T-helper 2 cell treated with Interferon-gamma antibody and Interleukin-4, amounts not matched to agents 5 μg/mL and 100 μg/mL, for 36 hours (primary cell): Measurements from ENCODE around the gene E4F1.

Experiments used
- DNase-seq: peaks from one replicate; pipeline ENCODE4 v3.0.0; 2021; ENCODE audit warnings: low spot score
- H3K27ac Mint-ChIP-seq: one replicate; pipeline ENCODE4 v1.8.0; 2021; ENCODE audit warnings: mild to moderate bottlenecking, mixed read lengths
- H3K27me3 Mint-ChIP-seq: one replicate; pipeline ENCODE4 v1.8.0; 2021; ENCODE audit warnings: low read depth, mixed read lengths
- H3K36me3 Mint-ChIP-seq: one replicate; pipeline ENCODE4 v1.8.0; 2021; ENCODE audit warnings: low read depth, mixed read lengths
- H3K4me1 Mint-ChIP-seq: one replicate; pipeline ENCODE4 v1.8.0; 2021; ENCODE audit warnings: low read depth, mixed read lengths
- H3K4me3 Mint-ChIP-seq: one replicate; pipeline ENCODE4 v1.8.0; 2022; ENCODE audit warnings: mild to moderate bottlenecking, moderate library complexity, mixed read lengths
- H3K9me3 Mint-ChIP-seq: one replicate; pipeline ENCODE4 v1.8.0; 2021; ENCODE audit warnings: mixed read lengths

E4F1 gene

DNA sequence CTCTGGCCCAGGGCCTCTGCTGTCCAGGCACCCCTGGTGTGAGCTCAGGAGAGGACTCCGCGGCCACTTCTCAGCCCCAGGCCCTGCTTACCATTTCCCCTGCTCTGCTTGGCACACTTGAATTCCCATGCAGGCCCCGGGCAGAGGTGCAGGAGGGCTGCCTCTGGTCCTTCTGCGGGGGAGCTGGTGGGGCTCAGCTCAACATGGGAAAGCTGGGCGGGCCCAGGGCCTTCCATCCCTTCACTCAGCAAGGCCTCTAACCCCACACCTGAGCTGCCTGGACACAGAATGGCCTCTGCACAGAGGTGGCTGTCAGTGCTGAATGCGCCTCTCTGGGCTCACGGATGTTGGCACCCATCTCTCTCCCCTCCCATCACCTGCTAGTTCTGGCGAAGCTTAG lies 57.1 kb downstream of the E4F1 start:
- Mint-ChIP-seq H3K4me1 (no peaks in the 10 kb centered on the region), H3K4me3 (no peak overlapping the region), H3K9me3 (no peaks in the 10 kb centered on the region), H3K36me3 (no peaks in the 10 kb centered on the region), H3K27ac (no peak overlapping the region), H3K27me3 (no peaks in the 10 kb centered on the region)
- DNase-seq = no peak

DNA sequence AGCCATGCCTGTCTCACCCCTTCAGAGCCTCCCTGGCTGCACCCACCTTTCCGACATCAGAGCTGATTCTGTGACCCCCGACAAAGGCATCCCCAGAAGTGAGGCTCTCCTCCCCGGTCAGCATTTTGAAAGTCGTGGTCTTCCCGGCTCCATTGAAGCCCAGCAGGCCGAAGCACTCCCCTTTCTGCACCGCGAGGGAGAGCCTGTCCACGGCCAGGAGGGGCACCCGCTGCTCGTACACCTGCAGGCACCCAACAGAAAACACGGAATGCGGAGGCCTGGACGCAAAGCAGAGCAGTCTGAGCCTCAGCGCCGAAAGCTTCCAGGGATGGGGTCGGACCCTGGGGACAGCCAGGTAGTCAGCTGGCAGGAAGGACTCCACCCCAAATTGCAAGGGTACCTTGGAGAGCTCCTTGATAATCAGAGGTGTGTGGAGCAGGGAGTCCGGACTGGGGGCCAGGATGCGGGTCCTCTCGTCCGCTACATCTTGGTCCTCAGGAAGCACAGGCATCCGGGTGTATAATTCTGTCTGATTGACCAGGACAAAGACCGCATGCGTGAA lies 57.7 kb downstream of the E4F1 start:
- no peaks in the 10 kb centered on the region for H3K9me3 Mint-ChIP-seq
- no peak overlapping the region for H3K27ac Mint-ChIP-seq
- no peaks in the 10 kb centered on the region for H3K36me3 Mint-ChIP-seq

DNA sequence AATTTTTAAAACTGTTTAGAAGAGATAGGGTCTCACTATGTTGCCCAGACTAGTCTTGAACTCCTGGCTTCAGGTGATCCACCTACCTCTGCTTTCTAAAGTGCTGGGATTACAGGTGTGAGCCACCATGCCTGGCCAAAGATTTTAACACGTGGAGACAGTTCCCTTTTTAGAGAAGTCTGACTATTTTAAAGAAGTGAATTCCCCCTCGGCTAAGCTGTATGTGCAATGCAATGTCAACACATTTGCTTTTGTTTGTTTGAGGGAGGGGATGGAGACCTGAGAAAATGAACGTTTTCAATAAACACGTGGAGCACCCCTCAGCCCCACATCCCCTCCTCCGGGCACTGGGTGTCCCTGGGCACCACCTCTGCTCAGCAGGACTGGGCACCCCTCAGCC lies 58.9 kb downstream of the E4F1 start:
- Mint-ChIP-seq H3K27ac (no peak overlapping the region), H3K9me3 (no peaks in the 10 kb centered on the region), H3K4me1 (no peaks in the 10 kb centered on the region), H3K36me3 (no peaks in the 10 kb centered on the region), H3K4me3 (no peak overlapping the region), H3K27me3 (no peaks in the 10 kb centered on the region)
- no peak for DNase-seq

More for the DNA sequence above, 57.7 kb downstream of the E4F1 start:
- Mint-ChIP-seq H3K4me1 (no peaks in the 10 kb centered on the region), H3K27me3 (no peaks in the 10 kb centered on the region), H3K4me3 (no peak overlapping the region)
- no peak for DNase-seq

DNA sequence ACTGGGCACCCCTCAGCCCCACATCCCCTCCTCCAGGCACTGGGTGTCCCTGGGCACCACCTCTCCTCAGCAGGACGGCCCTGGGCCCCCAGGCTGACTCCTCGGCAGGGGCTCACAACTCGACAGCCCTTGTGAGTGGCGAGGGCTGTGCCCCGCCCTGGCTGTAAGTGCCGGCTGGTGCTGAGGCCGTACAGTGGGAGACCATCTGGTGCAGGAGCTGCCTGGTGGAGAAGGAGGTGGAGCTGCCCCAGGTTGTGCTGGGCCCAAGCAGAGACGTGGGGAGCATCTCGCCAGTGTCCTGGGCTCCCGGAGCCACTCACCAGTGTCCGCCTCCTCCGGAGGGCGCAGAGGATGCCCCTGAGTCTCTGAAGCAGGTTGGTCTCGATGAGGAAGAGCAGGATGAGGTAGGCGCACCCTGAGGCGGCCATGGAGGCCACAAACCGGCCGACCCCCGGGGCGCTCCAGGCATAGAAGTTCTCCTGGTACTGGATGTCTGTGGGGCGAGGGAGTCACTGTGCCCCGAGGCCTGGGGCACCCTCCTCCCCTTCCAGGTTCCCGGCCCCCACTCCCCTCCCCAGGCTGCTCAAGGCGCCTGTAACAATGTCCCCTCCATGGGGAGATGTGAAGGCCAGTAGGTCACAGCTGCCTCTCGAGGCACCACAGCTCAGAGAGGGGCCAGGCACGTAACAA lies 59.6 kb downstream of the E4F1 start:
- no peaks in the 10 kb centered on the region for H3K9me3 Mint-ChIP-seq
- H3K4me3 Mint-ChIP-seq = no peak overlapping the region
- H3K4me1 Mint-ChIP-seq = no peaks in the 10 kb centered on the region
- no peak for DNase-seq
- H3K27me3 Mint-ChIP-seq = no peaks in the 10 kb centered on the region
- no peaks in the 10 kb centered on the region for H3K36me3 Mint-ChIP-seq
- no peak overlapping the region for H3K27ac Mint-ChIP-seq

DNA sequence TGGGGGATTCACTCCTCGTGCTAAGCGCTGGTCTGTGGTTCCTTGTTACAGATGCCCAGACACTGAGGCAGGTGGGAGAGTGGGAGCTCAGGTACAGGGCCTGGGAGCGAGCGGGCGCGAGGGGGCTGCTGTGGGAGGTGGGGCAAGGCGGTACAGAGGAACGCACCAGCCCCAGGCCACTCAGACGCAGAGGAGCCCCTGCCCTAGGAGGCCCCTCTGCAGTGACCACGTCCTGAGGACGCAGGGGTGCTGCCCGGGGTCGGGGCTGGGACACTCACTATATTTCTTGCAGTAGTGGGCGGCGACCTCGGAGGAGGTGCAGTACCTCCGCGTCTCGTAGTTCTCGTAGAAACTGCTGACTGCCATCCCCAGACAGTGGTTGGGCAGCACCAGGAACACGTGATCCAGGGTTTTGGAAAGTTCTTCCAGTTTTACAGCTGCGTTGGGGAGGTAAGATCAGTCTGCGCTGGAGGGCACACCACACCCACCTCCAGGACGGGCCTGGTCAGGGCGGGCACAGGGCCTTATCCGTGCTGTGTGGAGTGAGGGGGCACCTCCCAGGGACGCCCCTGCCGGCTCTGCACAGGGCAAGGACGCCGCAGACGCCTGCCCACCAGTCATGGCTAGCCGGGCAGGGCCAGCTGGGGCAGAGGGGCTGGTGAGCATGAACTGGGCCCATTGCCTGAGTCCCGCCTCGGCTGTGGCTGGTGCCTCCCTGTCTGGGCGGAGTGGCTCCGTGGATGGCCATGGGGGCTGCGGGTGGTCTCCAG lies 60.8 kb downstream of the E4F1 start:
- no peak for DNase-seq
- Mint-ChIP-seq H3K27ac (no peak overlapping the region), H3K36me3 (no peaks in the 10 kb centered on the region), H3K4me1 (no peaks in the 10 kb centered on the region), H3K27me3 (no peaks in the 10 kb centered on the region), H3K9me3 (no peaks in the 10 kb centered on the region), H3K4me3 (no peak overlapping the region)

DNA sequence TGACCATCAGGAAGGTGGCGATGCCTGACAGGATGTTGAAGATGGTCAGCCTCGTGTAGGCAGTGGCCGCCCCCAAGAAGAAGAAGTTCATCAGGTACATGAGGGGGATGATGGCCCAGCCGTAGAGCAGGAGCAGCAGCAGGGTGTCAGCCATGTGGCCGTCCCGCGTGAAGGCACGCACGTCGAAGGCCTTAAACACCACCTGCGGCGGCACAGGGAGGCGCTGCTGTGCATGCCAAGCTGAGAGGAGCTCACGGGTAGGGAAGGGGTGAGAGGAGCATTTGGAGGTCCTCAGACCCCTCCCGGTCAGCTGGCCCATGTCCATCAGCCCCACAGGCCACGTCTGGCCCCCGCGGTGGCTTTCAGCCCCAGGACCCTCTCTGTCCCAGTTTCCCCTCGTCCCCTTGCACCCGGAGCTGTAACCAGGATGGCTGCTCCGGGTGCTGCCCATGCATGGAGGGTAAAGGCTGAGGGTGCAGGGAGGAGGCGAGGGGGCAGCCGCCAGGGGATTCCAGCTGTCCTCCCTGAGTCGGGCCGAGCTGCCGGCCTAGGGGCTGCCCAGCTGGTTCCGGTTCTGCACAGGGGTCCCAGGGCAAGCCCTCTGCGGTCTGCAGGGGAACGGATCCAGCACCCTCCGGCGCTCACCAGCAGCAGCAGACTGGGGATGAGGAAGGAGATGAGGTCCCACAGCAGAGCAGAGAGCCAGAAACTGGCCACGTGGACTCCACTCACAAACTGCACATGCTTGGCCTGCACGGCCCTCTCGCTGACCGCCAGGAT lies 61.6 kb downstream of the E4F1 start:
- no peak overlapping the region for H3K4me3 Mint-ChIP-seq

More for the DNA sequence above, 61.6 kb downstream of the E4F1 start:
- H3K27me3 Mint-ChIP-seq = no peaks in the 10 kb centered on the region
- no peaks in the 10 kb centered on the region for H3K9me3 Mint-ChIP-seq
- H3K36me3 Mint-ChIP-seq = no peaks in the 10 kb centered on the region
- H3K27ac Mint-ChIP-seq = no peak overlapping the region
- H3K4me1 Mint-ChIP-seq = no peaks in the 10 kb centered on the region
- no peak for DNase-seq
